ENCODE measurements around the gene PDLIM3.
"Not testable (repeated sequence)": the region's sequence is repeated elsewhere in the genome, so short reads cannot be mapped to it uniquely, and the experiment has no call there.

PDLIM3 gene

GRCh38 chr4:185514182-185514697 lies 21.1 kb downstream of the PDLIM3 start:
- Histone ChIP-seq H3K4me1 (ENCODE audit: control insufficient read depth, low read length) (no peaks in the 10 kb centered on the region), H3K4me2 (ENCODE audit: low read length) (no peak overlapping the region), H3K9me2 (replicated peaks; ENCODE audit: control insufficient read depth, low read length) (no peaks in the 10 kb centered on the region), H3K27me3 (ENCODE audit: control insufficient read depth, low read length) (peaks cover 22% of the 10 kb centered on the region), H3K36me3 (ENCODE audit: control insufficient read depth, low read length) (no peaks in the 10 kb centered on the region), H3K4me3 (ENCODE audit: low read length) (no peak overlapping the region), H3K79me2 (ENCODE audit: control insufficient read depth, low read length) (no peaks in the 10 kb centered on the region), H3K9me3 (ENCODE audit: control insufficient read depth, insufficient read depth, low read length) (no peaks in the 10 kb centered on the region), H4K20me1 (ENCODE audit: control insufficient read depth, insufficient read depth, low read depth, low read length) (no peaks in the 10 kb centered on the region), H3K27ac (ENCODE audit: low read depth, low read length) (no peak overlapping the region), H3F3A (ENCODE audit: control insufficient read depth, insufficient read depth) (no peaks in the 10 kb centered on the region)
- TF ChIP-seq EZH2phosphoT487 (IDR thresholded peaks at IDR 0.05; ENCODE audit: borderline replicate concordance, low read length) (no peak), CTCF (IDR thresholded peaks at IDR 0.05; ENCODE audit: low read depth, low read length, poor library complexity, severe bottlenecking) (no peak)

GRCh38 chr4:185513489-185514181 lies 21.7 kb downstream of the PDLIM3 start:
- Histone ChIP-seq H3K4me2 (ENCODE audit: low read length) (no peak overlapping the region), H3K36me3 (ENCODE audit: control insufficient read depth, low read length) (no peaks in the 10 kb centered on the region), H3F3A (ENCODE audit: control insufficient read depth, insufficient read depth) (no peaks in the 10 kb centered on the region), H3K27me3 (ENCODE audit: control insufficient read depth, low read length) (peaks cover 22% of the 10 kb centered on the region), H3K4me3 (ENCODE audit: low read length) (no peak overlapping the region), H3K9me3 (ENCODE audit: control insufficient read depth, insufficient read depth, low read length) (no peaks in the 10 kb centered on the region), H3K9me2 (replicated peaks; ENCODE audit: control insufficient read depth, low read length) (no peaks in the 10 kb centered on the region), H3K27ac (ENCODE audit: low read depth, low read length) (no peak overlapping the region), H3K79me2 (ENCODE audit: control insufficient read depth, low read length) (no peaks in the 10 kb centered on the region), H3K4me1 (ENCODE audit: control insufficient read depth, low read length) (no peaks in the 10 kb centered on the region), H4K20me1 (ENCODE audit: control insufficient read depth, insufficient read depth, low read depth, low read length) (no peaks in the 10 kb centered on the region)
- no peak for TF ChIP-seq CTCF (IDR thresholded peaks at IDR 0.05; ENCODE audit: low read depth, low read length, poor library complexity, severe bottlenecking)

GRCh38 chr4:185512516-185512915 lies 22.8 kb downstream of the PDLIM3 start:
- Histone ChIP-seq H3K9me3 (ENCODE audit: control insufficient read depth, insufficient read depth, low read length) (no peaks in the 10 kb centered on the region), H3K36me3 (ENCODE audit: control insufficient read depth, low read length) (no peaks in the 10 kb centered on the region), H3K4me3 (ENCODE audit: low read length) (no peak overlapping the region), H3K9me2 (replicated peaks; ENCODE audit: control insufficient read depth, low read length) (no peaks in the 10 kb centered on the region), H3K4me2 (ENCODE audit: low read length) (no peak overlapping the region), H3F3A (ENCODE audit: control insufficient read depth, insufficient read depth) (no peaks in the 10 kb centered on the region), H4K20me1 (ENCODE audit: control insufficient read depth, insufficient read depth, low read depth, low read length) (no peaks in the 10 kb centered on the region), H3K79me2 (ENCODE audit: control insufficient read depth, low read length) (no peaks in the 10 kb centered on the region), H3K27me3 (ENCODE audit: control insufficient read depth, low read length) (peaks cover 22% of the 10 kb centered on the region), H3K27ac (ENCODE audit: low read depth, low read length) (no peak overlapping the region), H3K4me1 (ENCODE audit: control insufficient read depth, low read length) (no peaks in the 10 kb centered on the region)
- TF ChIP-seq CTCF (IDR thresholded peaks at IDR 0.05; ENCODE audit: low read depth, low read length, poor library complexity, severe bottlenecking) = no peak
- no peak for TF ChIP-seq EZH2phosphoT487 (IDR thresholded peaks at IDR 0.05; ENCODE audit: borderline replicate concordance, low read length)

GRCh38 chr4:185511243-185511642 lies 24.1 kb downstream of the PDLIM3 start:
- not testable (repeated sequence) for H3K36me3 ChIP-seq (ENCODE audit: control insufficient read depth, low read length); H4K20me1 ChIP-seq (ENCODE audit: control insufficient read depth, insufficient read depth, low read depth, low read length); H3F3A ChIP-seq (ENCODE audit: control insufficient read depth, insufficient read depth); H3K4me3 ChIP-seq (ENCODE audit: low read length); H3K27ac ChIP-seq (ENCODE audit: low read depth, low read length); H3K9me2 ChIP-seq (replicated peaks; ENCODE audit: control insufficient read depth, low read length); H3K4me1 ChIP-seq (ENCODE audit: control insufficient read depth, low read length); H3K9me3 ChIP-seq (ENCODE audit: control insufficient read depth, insufficient read depth, low read length); H3K4me2 ChIP-seq (ENCODE audit: low read length); H3K79me2 ChIP-seq (ENCODE audit: control insufficient read depth, low read length)
- peaks cover 19% of the 10 kb centered on the region for H3K27me3 ChIP-seq (ENCODE audit: control insufficient read depth, low read length)

Measured in DOHH2 (cell line).